NT2/D1 (cell line): Measurements from ENCODE around the gene CPSF4.

Source experiments
- DNase-seq: peaks from one replicate; pipeline ENCODE4 v3.0.0-alpha.2; 2011; ENCODE audit warnings: low read depth, low spot score
- H3K27me3 ChIP-seq: 2 replicates; pipeline ENCODE4 v1.6.0; 2011; ENCODE audit warnings: mild to moderate bottlenecking; ENCODE audit not compliant: insufficient read length, insufficient read depth
- H3K36me3 ChIP-seq: 2 replicates; pipeline ENCODE4 v1.6.1; 2011; ENCODE audit warnings: mild to moderate bottlenecking, low read length, mixed read lengths; ENCODE audit not compliant: insufficient read depth, insufficient read length
- H3K4me1 ChIP-seq: 2 replicates; pipeline ENCODE4 v1.5.1; 2011; ENCODE audit not compliant: insufficient read depth, insufficient read length
- H3K4me3 ChIP-seq: 2 replicates; pipeline ENCODE4 v1.5.1; 2011; ENCODE audit warnings: low read depth; ENCODE audit not compliant: insufficient read length
- H3K9ac ChIP-seq: 2 replicates; pipeline ENCODE4 v1.6.0; 2011; ENCODE audit warnings: low read depth; ENCODE audit not compliant: insufficient read length
- H3K9me3 ChIP-seq: 2 replicates; pipeline ENCODE4 v1.5.1; 2011; ENCODE audit warnings: mild to moderate bottlenecking, low read length; ENCODE audit not compliant: insufficient read depth
- SUZ12 ChIP-seq: IDR thresholded peaks from 2 replicates; pipeline ENCODE4 v1.6.1; 2011; ENCODE audit not compliant: insufficient read length, insufficient read depth; ENCODE audit errors: extremely low read depth
- YY1 ChIP-seq: IDR thresholded peaks from 2 replicates; pipeline ENCODE4 v1.6.1; 2011; ENCODE audit not compliant: insufficient read length, insufficient read depth
- ZNF274 ChIP-seq: IDR thresholded peaks from 2 replicates; pipeline ENCODE4 v1.6.1; 2011; ENCODE audit warnings: mild to moderate bottlenecking, low read depth, low read length

Gene CPSF4

DNA sequence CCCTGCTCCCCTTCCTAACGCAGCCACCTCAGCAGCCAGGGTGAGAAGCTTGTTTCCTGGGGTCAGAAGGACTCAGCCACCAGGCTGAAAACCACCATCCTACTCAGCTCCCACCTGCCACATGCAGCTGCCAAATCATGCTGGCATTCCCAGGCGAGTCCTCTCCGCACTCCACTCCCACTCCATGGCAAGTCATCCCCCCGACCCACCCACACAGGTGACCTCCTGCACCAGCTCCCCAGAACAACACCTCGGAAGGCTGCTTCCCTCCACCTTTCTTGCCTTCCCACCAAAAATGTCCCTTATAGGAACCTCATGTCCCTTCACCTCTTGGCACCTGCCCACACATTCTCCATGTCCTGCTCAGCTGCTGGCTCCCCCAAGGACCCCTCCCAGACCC, 35.0 kb upstream of the CPSF4 start:
- Histone ChIP-seq H3K4me1 (peaks cover 4% of the 10 kb centered on the region), H3K9me3 (no peaks in the 10 kb centered on the region), H3K27me3 (no peaks in the 10 kb centered on the region), H3K9ac (no peak overlapping the region), H3K36me3 (peaks cover 72% of the 10 kb centered on the region), H3K4me3 (no peak overlapping the region)
- no peak for DNase-seq
- TF ChIP-seq SUZ12, result no peak
- TF ChIP-seq ZNF274, result no peak
- no peak for TF ChIP-seq YY1

DNA sequence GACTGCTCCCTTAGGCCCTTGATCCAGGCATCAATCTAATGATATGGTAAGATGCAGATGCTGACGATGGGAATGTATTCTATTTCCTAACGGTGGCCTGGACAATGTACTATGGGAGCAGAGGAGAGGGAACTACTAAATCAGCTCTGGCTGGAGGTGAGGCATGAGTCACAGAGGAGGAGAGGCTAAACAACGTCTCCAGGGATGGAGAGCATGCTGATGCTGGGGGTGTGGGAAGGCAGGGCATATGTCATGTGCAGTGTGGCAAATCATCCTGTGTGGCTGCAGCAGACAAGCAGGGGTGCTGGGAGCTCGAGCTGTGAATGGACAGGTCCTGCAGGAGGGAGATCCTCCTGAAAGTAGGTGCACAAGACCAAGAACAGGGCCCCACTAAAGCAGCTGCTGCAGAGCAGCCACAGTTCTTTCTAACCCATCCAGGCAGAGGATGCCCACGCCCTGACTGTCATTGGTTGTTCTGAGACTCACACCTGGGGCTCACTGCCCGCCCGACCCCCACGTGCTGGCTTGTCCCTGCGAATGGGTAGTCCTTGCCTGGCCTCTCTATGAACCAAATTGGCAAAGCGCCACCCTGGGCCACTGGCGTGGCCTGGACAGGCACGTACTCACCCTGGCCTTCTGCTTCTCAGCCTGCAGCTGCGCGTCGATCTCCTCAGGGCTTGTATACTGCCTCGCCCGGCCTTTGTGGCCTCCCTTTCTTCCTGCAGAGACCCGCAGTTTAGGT, 34.3 kb upstream of the CPSF4 start:
- no peaks in the 10 kb centered on the region for H3K27me3 ChIP-seq
- H3K4me1 ChIP-seq, result peaks cover 4% of the 10 kb centered on the region
- peak overlapping the region; percentile 2 for H3K9ac ChIP-seq
- no peak overlapping the region for H3K4me3 ChIP-seq
- H3K36me3 ChIP-seq, result peaks cover 66% of the 10 kb centered on the region
- DNase-seq, result no peak
- H3K9me3 ChIP-seq, result no peaks in the 10 kb centered on the region
- TF ChIP-seq YY1 (no peak), ZNF274 (no peak), SUZ12 (no peak)

DNA sequence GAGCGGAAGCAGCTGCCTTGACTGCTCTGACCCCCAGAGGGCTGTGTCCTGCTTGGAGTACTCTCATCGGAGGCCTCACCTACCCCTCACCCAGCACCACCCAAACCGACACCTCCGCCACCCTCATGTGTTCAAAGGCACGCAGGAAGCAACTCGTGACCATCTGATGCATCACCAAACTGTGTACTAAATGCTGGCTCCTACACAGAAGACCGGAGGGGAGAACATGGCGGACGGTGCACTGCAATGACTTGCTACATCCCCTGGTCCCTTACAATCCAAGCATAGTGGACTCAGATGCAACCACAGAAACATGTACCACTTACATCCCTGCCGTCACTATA, 33.8 kb upstream of the CPSF4 start:
- no peaks in the 10 kb centered on the region for H3K27me3 ChIP-seq
- DNase-seq, result no peak
- peak overlapping the region; percentile 2 for H3K9ac ChIP-seq
- peaks cover 62% of the 10 kb centered on the region for H3K36me3 ChIP-seq
- H3K9me3 ChIP-seq, result no peaks in the 10 kb centered on the region
- H3K4me3 ChIP-seq, result no peak overlapping the region
- TF ChIP-seq YY1 (no peak), SUZ12 (no peak), ZNF274 (no peak)
- peaks cover 4% of the 10 kb centered on the region for H3K4me1 ChIP-seq

DNA sequence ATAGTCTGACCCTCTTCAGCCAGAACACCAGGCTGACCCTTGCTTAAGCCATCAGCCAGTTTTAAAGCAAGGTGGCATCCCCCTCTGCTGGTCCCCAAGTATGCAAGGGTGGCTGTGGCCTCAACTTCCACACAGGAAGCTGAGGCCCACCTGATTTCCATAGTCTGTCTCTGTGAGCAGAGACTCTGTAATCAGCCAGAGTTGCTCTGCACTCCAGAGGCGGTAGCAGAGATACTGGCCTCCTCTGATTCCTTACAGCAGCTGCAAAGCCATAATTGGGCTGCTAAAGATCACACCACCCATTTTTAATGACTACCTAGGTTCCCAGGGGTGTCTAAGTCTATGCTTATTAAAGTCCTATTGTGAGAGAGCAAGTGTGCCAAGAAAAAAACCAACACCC, 32.2 kb upstream of the CPSF4 start:
- H3K4me3 ChIP-seq, result no peak overlapping the region
- peaks cover 62% of the 10 kb centered on the region for H3K36me3 ChIP-seq
- H3K9ac ChIP-seq, result peak overlapping the region; percentile 23
- H3K27me3 ChIP-seq, result no peaks in the 10 kb centered on the region
- no peaks in the 10 kb centered on the region for H3K9me3 ChIP-seq
- peaks cover 4% of the 10 kb centered on the region for H3K4me1 ChIP-seq
- no peak for DNase-seq
- no peak for TF ChIP-seq YY1
- no peak for TF ChIP-seq SUZ12
- no peak for TF ChIP-seq ZNF274

DNA sequence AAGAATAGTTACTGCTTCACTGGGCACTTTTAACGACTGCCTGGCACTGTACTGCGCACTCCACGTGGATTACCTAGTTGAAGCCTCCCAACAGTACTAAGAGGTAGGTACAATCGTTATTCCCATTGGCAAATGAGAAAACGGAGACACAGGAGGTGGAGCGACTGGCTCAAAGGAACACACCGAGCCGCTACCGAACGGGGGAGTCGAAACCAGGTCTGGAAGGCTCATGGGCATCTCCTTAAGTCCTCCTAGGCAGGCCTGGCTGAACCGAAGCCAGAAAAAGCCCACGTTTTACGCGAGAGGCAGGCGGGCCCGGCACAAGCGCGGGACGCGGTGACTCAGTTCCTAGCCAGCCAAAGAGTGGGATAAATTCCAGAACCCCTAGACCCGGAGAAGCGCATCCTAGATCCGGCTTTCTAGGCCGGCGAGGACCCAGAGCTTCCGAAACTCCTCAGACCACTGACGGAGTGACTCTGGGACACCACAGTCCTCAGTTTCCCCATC, 30.8 kb upstream of the CPSF4 start:
- Histone ChIP-seq H3K9me3 (no peaks in the 10 kb centered on the region), H3K27me3 (no peaks in the 10 kb centered on the region), H3K36me3 (peaks cover 60% of the 10 kb centered on the region), H3K9ac (peak overlapping the region; percentile 97), H3K4me1 (peaks cover 4% of the 10 kb centered on the region), H3K4me3 (peak overlapping the region; percentile 98)
- no peak for DNase-seq
- no peak for TF ChIP-seq YY1
- no peak for TF ChIP-seq SUZ12
- TF ChIP-seq ZNF274, result no peak

DNA sequence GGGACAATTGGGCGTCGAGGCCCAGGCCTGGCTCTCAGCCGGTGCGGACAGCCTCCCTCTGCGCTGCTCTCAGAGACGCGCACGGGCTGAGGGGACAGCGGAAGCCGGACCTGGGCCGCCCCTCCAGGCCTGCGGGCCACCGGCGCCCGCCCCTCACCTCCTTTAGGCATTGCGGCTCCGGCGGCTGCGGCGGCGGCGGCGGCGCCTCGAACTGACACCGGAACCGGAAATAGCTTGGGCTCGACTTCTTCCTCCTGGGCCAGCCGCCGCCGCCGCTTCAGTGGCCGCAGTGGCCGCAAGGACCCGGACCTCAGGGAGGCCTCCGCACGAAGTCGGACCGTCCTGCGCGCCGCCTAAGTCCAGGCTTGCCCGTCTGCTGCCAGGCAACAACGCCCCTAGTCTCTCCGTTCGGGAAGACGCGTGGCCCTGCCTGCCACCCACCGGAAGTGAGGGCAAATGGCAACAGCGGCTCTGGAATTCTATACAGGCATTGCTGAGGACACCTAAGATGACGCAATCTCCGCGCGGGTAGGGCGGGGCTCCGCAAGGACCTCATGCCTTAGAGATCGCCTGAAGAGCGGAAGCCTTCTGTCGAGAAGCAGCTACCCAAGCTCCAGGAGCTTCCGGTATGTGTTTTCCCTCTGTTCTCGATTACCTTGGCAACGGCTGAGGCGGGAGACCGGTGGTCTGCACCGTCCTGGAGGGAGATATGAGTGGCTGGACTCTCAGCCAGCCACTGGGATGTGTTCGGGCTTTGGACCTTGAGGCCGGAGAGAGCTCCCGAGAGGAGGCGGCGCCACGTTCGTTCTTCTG, 30.2 kb upstream of the CPSF4 start, which contains the start of the genes BUD31 and PDAP1:
Gene BUD31, plus strand, starts transcription at position 591 of the 813 bp plus-strand sequence. CDS start 2,124 bp downstream, outside the sequence.
Gene PDAP1, minus strand, starts transcription at position 219 of the 813 bp plus-strand sequence. Its CDS starts 49 bp downstream, at position 170.
- Histone ChIP-seq H3K4me1 (peaks cover 4% of the 10 kb centered on the region), H3K27me3 (no peaks in the 10 kb centered on the region), H3K9me3 (no peaks in the 10 kb centered on the region), H3K9ac (peak within 1 kb of the TSS; percentile 97), H3K4me3 (peak within 1 kb of the TSS; percentile 98), H3K36me3 (peaks cover 60% of the 10 kb centered on the region)
- peak; percentile 91 for DNase-seq
- no peak for TF ChIP-seq YY1
- no peak for TF ChIP-seq ZNF274
- no peak for TF ChIP-seq SUZ12

DNA sequence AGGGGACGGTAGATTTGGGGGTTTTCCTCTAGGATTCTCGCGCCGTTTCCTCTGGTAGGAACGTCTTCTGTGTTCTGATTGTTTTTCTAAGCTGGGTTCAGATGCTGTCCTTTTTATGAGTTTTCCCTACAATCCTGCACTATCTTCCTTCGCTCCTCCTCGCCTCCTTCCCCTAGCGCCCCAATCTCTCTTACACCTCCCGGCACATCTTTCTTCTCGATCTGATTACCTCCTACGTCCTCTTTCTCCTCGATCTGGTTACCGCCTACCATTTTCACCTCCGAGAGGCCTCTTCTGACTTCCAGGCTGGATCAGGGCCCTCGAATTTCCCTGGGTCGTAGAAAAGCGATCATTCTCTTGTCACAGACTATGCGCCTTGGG, 29.6 kb upstream of the CPSF4 start:
- H3K9ac ChIP-seq, result peak overlapping the region; percentile 97
- H3K4me3 ChIP-seq, result peak overlapping the region; percentile 98
- peaks cover 4% of the 10 kb centered on the region for H3K4me1 ChIP-seq
- DNase-seq, result no peak
- no peaks in the 10 kb centered on the region for H3K9me3 ChIP-seq
- TF ChIP-seq SUZ12 (no peak), YY1 (no peak), ZNF274 (no peak)
- no peaks in the 10 kb centered on the region for H3K27me3 ChIP-seq
- peaks cover 60% of the 10 kb centered on the region for H3K36me3 ChIP-seq
